ENCODE results near the gene SOBP.
"Not testable (repeated sequence)": the region's sequence is repeated elsewhere in the genome, so short reads cannot be mapped to it uniquely, and the experiment has no call there.

SOBP gene

DNA sequence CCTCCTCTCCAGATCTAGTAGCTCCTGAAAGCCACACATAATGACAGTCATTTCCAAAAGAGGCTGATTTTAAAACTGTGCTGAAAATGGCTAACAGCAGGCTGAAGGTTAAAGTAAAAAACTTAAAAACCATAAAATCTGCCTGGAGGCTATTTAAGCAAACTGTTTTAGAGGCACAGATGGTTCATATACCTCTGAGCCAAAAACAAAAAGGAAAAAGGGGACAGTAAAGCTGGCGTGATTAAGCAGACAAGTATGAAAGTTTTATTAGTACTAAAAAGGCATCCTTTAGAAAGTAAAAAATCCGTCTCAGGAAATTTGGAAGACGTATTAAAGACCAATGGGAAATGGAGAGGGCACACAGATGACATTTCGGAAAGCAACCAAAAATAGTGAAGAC is 55.8 kb downstream of the SOBP start:
- Histone ChIP-seq H3K9me3 (ENCODE audit: severe bottlenecking) (no peaks in the 10 kb centered on the region), H3K27me3 (ENCODE audit: insufficient read depth, poor library complexity, severe bottlenecking) (peaks cover 10% of the 10 kb centered on the region), H3K4me3 (ENCODE audit: severe bottlenecking) (no peak overlapping the region), H3K4me1 (ENCODE audit: insufficient read depth, poor library complexity, severe bottlenecking) (no peaks in the 10 kb centered on the region), H3K36me3 (ENCODE audit: low read depth) (no peaks in the 10 kb centered on the region), H3K27ac (ENCODE audit: poor library complexity, severe bottlenecking) (no peak overlapping the region)
- DNase-seq (ENCODE audit: low spot score) = no peak
- TF ChIP-seq CTCF (IDR thresholded peaks at IDR 0.05; ENCODE audit: poor library complexity, severe bottlenecking) = no peak
- no peak for ATAC-seq (ENCODE audit: low read depth)

DNA sequence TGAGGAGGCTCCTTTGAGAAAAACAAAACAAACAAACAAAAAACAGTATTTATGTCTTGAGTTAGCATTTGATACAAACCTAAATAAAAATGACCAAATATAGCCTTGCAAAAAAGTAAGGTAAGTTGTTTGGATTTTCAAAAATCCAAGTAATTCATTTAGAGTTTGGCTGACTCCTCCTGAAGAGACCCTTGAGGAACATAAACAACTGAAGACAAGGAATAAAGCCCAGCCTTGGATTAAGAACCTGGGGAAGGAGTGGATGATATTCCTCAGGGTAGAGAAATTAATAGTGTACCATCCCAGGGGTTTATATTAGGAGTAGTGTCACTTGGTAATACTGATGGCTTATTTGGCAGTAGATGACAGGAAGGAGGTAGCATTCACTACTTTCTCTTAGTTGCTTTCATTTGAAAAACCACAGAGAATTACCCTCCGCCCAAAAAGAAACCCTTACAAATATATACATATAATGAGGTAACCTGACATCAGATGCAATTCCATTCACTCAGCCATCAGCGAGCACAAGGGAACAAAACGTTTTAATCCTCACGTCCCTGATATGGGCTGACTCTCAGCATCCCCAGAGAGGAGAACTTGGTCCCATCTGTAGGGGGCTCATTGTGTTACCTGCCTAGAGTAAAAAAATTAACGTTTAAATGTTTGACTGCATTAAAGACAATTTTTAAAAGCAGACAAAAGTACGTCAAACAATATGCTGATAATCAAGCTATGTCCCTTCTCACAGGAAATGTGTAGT is 57.0 kb downstream of the SOBP start:
- no peak for TF ChIP-seq CTCF (IDR thresholded peaks at IDR 0.05; ENCODE audit: poor library complexity, severe bottlenecking)
- no peak overlapping the region for H3K4me3 ChIP-seq (ENCODE audit: severe bottlenecking)
- H3K36me3 ChIP-seq (ENCODE audit: low read depth) = no peaks in the 10 kb centered on the region
- no peak for ATAC-seq (ENCODE audit: low read depth)
- H3K4me1 ChIP-seq (ENCODE audit: insufficient read depth, poor library complexity, severe bottlenecking) = no peaks in the 10 kb centered on the region
- no peaks in the 10 kb centered on the region for H3K9me3 ChIP-seq (ENCODE audit: severe bottlenecking)
- no peak overlapping the region for H3K27ac ChIP-seq (ENCODE audit: poor library complexity, severe bottlenecking)
- peaks cover 10% of the 10 kb centered on the region for H3K27me3 ChIP-seq (ENCODE audit: insufficient read depth, poor library complexity, severe bottlenecking)
- no peak for DNase-seq (ENCODE audit: low spot score)

DNA sequence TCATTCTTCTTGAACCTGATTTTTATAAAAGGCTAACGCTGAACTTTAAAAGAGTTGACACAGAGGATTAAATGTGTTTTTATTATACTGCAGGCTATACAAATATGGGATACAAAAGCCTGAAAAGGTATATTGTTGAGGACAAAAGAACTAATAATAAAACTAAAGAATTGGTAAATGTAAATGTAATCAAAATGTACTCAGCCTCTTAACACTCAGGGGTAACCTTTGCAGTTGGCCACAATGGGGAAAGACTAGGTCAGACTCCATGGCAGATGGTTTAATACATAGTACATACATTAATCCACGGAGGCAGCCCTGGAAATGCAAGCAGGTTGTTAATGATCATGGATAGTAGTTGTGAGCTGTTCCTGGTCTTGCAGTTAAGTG is 57.5 kb downstream of the SOBP start:
- Histone ChIP-seq H3K4me3 (ENCODE audit: severe bottlenecking) (no peak overlapping the region), H3K4me1 (ENCODE audit: insufficient read depth, poor library complexity, severe bottlenecking) (no peaks in the 10 kb centered on the region), H3K9me3 (ENCODE audit: severe bottlenecking) (no peaks in the 10 kb centered on the region), H3K27ac (ENCODE audit: poor library complexity, severe bottlenecking) (no peak overlapping the region), H3K27me3 (ENCODE audit: insufficient read depth, poor library complexity, severe bottlenecking) (peaks cover 10% of the 10 kb centered on the region), H3K36me3 (ENCODE audit: low read depth) (no peaks in the 10 kb centered on the region)
- TF ChIP-seq CTCF (IDR thresholded peaks at IDR 0.05; ENCODE audit: poor library complexity, severe bottlenecking) = no peak
- DNase-seq (ENCODE audit: low spot score) (no peak), ATAC-seq (ENCODE audit: low read depth) (no peak)

- no peak for DNase-seq (ENCODE audit: low spot score)
- no peak for ATAC-seq (ENCODE audit: low read depth)
- Histone ChIP-seq H3K27ac (ENCODE audit: poor library complexity, severe bottlenecking) (no peak overlapping the region), H3K27me3 (ENCODE audit: insufficient read depth, poor library complexity, severe bottlenecking) (peaks cover 6% of the 10 kb centered on the region), H3K36me3 (ENCODE audit: low read depth) (no peaks in the 10 kb centered on the region), H3K4me3 (ENCODE audit: severe bottlenecking) (no peak overlapping the region), H3K4me1 (ENCODE audit: insufficient read depth, poor library complexity, severe bottlenecking) (no peaks in the 10 kb centered on the region), H3K9me3 (ENCODE audit: severe bottlenecking) (no peaks in the 10 kb centered on the region)
- no peak for TF ChIP-seq CTCF (IDR thresholded peaks at IDR 0.05; ENCODE audit: poor library complexity, severe bottlenecking)
Measured at GRCh38 chr6:107550241-107550840, 60.4 kb downstream of the SOBP start.

DNA sequence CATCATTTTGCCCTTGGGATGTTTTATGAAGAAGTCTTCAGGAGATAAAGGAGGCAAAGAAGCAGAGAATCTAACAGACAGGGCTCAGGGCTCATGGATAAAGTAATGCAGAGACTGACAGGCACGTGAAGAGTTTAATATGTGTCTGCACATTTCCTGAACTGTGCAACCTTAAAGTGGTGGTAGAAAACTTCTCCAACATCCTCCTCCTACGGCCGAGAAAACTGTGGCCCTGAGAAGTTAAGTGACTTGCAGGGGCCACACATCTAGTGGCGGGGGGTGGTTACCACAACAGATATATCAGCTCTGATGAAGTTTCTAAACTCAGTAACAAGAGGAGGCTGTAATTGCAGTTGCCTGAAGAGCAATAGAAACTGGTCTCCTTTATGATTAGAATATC is 61.0 kb downstream of the SOBP start:
- no peaks in the 10 kb centered on the region for H3K4me1 ChIP-seq (ENCODE audit: insufficient read depth, poor library complexity, severe bottlenecking)
- no peak for TF ChIP-seq CTCF (IDR thresholded peaks at IDR 0.05; ENCODE audit: poor library complexity, severe bottlenecking)
- H3K27ac ChIP-seq (ENCODE audit: poor library complexity, severe bottlenecking) = no peak overlapping the region
- no peaks in the 10 kb centered on the region for H3K36me3 ChIP-seq (ENCODE audit: low read depth)
- H3K4me3 ChIP-seq (ENCODE audit: severe bottlenecking) = no peak overlapping the region
- H3K27me3 ChIP-seq (ENCODE audit: insufficient read depth, poor library complexity, severe bottlenecking) = peaks cover 6% of the 10 kb centered on the region
- no peaks in the 10 kb centered on the region for H3K9me3 ChIP-seq (ENCODE audit: severe bottlenecking)
- no peak for ATAC-seq (ENCODE audit: low read depth)
- no peak for DNase-seq (ENCODE audit: low spot score)

DNA sequence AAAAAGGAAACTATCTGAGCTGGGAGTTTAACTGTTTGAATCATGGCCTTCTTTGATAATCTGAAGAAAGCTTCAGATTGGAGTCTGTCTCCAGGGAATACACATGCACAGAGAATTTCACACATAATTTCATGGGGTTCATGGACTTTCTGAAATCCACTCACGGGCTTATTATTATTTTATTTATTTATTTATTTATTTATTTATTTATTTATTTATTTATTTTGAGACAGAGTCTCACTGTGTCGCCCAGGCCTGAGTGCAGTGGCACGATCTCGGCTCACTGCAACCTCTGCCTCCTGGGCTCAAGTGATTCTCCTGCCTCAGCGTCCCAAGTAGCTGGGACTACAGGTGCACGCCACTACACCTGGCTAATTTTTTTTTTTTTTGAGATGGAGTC is 63.2 kb downstream of the SOBP start:
- H3K4me1 ChIP-seq (ENCODE audit: insufficient read depth, poor library complexity, severe bottlenecking); H3K4me3 ChIP-seq (ENCODE audit: severe bottlenecking); DNase-seq (ENCODE audit: low spot score): not testable (repeated sequence)

More for the DNA sequence above, 63.2 kb downstream of the SOBP start:
- H3K27me3 ChIP-seq (ENCODE audit: insufficient read depth, poor library complexity, severe bottlenecking); H3K27ac ChIP-seq (ENCODE audit: poor library complexity, severe bottlenecking); H3K9me3 ChIP-seq (ENCODE audit: severe bottlenecking); ATAC-seq (ENCODE audit: low read depth); H3K36me3 ChIP-seq (ENCODE audit: low read depth): not testable (repeated sequence)

Measured in RWPE2 (cell line).